Measurements from ENCODE around the gene MRPS25.
A peak's percentile ranks its signal among the peaks of the same experiment; 100 is the strongest.

Gene MRPS25

DNA sequence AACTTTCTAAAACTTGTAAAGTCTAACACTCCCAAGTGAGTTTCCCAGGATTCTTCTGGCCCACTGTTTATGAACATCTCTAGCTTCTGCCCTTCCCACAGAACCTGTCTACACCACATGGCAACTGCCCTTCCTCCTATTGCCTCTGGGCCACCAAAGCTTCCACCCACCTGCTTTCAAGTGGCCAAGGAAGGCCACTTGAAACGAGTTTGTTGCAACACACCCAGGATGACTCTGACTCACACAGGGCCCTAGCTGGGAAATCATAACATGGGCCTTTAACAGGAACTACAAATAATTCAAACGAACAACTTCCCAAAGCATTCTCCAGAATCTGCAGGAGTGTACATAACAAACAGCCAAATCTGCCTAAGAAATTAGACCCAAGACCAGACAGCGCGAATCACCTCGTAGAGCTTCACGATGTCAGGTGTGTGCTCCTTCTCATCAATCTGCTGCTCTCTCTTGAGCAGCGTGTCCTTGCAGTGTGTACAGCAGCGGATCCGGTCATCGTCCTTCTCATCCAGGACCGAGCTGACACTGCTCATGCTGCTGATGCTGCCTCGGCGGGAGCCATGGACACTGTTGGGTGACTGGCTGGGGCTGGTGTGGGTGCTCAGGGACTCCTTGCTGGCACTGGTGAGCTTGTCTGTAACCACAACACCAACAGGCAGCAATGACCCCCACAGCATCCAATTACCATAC is 17.0 kb upstream of the MRPS25 start:
- DNase-seq, result no peak

DNA sequence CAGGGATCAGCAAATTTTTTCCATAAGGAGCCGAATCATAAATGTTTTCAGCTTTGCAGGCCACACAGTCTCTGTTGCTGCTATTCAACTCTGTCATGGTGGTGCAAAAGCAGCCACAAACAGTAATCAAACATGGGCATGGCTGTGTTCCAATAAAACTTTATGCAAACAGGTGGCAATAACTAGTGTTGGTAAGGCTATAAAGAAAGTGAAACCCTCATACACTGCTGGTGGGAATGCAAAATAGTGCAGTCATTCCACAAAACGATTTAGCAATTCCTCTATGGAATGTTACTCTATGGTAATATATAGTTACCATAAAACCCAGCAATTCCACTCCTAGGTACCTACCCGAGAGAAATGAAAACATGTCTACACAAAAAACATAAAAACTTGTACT is 14.0 kb upstream of the MRPS25 start:
- DNase-seq, result no peak

DNA sequence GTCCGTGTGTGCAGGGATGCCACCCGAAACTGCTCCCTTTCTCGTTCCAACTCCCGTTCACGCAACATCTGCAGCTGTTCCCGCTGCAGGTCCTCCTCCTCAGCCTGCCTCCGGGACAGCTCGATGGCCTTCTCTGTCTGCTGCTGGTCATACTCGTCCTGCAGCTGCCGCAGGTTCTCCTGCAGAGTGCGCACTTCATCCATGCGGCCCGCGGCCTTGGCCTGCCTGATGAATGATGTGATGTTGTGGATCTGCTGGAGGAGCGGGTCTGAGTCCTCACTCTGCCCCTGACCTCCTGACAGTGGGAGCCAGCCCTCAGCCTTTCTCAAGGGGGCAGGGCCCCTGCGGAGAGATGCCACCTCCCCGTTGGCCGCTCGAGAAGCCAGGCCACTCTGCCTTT is 9.4 kb upstream of the MRPS25 start:
- DNase-seq, result no peak

DNA sequence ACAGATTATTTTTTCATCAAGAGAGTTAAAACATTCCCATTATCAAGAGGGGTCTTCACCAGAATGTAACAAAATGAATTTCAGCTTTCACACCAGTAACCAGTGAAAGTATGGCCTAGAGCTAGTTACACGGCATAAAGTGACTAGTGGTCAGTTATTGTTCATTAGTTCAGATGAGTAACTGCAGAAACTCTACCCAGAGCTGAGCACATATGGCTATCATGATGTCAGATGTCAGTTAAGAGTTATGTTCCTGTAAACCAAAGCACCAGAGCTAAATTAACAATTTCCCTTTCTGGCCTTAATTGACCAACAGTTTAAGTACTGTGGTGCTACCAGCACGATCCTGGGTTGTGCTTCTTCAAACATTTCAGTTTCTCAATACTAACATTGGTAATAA is 6.6 kb upstream of the MRPS25 start:
- DNase-seq, result no peak

DNA sequence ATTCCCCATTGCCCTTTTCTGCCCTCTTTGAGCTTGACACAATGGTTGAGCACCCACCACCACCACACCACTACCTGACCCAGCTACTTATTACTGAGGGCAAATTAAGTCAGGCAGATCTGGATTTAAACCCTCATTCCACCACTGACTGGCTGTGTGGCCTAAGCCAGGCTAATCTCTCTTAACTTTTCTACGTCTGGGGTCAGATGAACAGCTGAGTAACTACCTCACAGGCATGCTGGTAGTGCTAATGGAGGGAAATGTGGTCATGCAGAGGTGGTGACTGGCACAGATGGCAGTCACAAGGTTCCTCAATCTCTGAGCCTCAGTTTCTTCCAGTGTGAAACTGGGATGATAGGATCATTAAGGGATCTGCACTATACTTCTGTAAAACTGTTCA is 4.3 kb upstream of the MRPS25 start:
- DNase-seq, result no peak

DNA sequence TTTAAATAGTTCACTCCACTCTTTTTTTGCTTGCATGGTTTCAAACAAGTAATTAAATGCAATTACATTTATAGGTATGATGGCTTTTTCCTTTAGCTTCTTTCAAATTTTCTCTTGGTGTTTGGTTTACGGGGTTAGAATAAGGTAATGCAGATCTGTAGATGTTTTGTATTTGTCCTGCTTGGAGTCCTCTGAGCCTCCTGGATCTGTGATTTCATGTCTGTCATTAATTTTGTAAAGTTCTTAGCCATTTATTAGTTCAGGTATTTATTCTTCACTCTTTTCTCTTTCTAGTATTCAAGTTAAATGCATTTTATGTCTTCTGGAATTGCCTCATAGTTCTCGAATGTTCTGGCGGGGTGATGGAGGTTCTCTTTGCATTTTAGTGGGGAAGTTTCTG is 1.4 kb upstream of the MRPS25 start:
- DNase-seq, result no peak

DNA sequence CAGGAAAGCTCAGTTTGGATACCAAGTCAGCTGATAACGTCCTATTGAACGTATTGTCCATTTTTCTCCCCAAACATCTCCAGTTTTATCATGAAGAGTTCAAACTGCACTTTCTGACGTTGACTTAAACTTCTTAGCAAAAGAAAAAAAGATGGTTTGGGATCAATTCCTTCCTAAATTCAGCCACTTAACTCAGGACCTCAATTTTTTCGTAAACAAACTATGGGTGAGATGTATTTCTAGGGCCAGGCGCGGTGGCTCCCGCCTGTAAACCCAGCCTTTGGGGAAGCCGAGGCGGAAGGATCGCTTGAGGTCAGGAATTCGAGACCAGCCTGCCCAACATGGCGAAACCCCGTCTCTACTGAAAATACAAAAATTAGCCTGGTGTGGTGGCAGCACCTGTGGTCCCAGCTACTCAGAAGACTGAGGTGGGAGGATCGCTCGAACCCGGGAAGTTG is 464 bp upstream of the MRPS25 start:
- no peak for DNase-seq

DNA sequence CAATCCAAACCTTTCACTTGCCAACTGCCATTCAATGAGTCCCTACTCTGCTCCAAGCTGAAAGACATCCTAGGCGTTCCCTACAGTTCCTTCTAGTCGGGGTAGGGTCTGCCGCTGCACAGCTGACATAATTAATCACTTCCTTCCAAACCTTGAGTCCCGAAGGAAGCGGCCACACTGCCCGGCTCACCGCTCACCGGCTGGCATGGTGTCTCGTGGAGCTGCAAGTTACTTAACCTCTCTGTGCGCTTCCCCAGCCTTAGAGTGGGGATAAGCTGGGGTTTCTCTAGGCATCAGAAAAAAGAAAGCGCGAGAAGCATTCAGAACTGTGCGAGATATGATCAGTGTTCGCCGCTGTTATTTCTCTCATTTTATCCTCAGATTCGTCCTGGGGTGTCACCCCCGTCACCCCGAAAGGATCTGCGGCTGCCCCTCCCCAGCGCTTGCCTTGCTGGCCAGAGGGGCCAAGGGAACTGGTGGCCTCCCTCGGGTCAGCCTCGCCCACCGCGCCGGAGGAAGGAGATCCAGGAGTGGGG is 748 bp downstream of the MRPS25 start:
- DNase-seq, result no peak

DNA sequence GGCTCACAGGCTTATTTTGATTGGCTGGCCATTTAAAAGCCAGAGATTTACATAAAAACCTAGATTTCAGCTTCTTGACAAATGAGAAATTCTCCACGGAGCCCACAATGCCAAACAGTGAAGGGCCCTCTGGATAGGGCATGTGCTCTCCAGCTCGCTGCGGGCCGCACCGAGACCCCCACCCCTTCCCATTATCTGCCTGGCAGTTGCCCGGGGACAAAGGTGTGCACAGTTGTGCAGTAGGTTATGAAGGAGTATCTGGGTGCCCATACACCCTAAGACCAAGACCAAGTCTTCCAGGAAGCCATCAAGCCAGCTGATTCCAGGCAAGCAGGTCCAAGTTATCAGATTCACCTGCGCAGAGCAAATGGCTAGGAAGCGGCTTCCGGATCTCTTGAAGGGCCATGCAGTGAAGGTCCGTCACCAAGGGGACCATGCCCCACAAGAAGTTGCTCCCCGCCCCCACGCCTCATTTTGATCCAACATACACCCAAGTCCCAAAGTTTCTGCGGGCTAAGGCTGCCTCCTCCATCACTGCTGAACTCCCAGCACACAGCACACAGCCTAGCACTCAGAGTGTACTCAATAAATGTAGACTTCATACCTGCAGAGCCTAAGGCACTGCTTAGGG is 1.3 kb downstream of the MRPS25 start:
- DNase-seq, result no peak

DNA sequence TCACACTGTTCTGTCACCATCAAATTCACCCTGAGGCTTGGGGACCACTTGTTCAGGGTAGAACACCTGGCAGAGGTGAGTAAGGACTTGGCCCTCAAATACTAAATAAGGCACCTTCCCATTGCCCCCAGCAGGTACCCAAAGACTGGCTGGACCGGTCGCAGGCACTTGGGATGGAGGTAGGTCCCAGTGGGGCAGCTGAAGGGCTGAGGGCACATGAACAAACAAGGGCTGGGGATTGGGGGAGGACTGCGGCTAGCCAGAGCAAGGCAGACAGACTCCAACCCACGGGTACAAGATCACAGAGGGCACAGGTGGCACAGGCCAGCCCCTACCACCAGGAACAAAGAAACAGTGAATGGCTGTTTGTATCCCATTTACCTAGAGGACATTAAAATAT is 1.9 kb downstream of the MRPS25 start:
- DNase-seq, result no peak

DNA sequence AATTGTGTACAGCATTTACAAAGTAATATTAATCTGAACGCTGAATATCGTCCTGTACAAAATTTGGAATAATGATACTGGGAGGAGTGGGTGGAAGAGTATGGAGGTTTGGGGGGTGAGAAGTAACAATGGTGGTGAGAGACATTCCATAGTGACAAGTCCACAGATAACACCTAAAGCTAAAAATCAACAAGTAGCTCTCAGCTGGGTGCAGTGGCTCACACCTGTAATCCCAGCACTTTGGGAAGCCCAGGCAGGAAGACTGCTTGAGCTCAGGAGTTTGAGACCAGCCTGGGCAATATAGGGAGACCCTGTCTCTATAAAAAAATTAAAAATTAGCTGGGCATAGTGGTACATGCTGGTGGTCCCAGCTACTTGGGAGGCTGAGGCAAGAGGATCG is 5.1 kb downstream of the MRPS25 start:
- DNase-seq, result no peak

DNA sequence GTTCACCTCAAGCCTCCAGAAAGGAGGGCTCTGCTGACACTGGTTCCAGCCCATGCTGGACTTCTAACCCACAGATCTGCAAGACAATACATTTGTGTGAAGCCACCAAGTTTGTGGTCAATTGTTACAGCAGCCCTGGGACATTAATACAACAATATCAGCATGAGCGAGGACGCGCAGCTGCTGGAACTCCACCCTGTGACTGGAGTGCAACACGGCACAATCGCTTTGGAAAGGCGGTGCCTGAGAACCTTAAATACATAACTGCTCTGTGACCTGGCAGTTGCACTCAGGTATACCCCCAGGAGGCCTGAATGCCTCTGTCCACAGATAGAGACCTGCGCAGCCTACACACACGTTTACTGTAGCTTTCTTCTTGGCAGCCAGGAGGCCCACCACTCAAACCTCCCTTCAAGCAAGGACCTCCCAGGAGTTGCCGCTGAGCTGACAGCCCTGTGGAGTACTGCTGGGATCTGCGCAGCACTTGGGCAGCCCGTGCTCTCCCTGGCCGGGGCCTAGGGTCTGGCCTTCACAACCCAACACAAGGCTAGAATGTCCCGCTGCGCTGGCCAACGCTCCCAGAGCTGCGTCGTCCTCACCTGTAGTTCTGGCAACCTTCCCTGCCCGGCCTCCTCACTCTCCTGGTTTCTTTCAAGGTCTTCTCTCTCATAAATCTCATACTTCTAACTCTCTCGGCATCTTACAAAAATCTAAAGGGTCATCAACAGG is 8.3 kb downstream of the MRPS25 start:
- DNase-seq, result no peak

DNA sequence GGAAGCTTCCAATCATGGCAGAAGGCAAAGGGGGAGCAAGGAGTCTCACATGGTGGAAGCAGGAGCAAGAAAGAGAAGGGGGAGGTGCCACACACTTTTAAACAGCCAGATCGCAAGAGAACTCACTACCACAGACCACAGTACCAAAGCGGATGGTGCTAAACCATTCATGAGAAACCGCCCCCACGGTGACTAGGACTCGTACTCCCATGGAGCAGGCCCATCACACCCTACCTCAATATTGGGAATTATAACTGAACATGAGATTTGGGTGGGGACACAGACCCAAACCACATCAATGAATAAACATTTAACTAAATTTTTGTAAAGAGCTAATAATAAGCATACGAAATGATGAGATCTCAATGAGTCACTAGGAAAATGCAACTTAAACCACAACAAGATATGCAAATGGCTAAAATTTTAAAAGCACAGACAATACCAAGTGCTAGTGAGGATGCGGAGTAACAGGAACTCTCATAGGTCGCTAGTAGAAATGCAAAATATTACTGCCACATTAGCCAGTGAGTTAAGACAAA is 10.0 kb downstream of the MRPS25 start:
- peak; percentile 42 for DNase-seq

DNA sequence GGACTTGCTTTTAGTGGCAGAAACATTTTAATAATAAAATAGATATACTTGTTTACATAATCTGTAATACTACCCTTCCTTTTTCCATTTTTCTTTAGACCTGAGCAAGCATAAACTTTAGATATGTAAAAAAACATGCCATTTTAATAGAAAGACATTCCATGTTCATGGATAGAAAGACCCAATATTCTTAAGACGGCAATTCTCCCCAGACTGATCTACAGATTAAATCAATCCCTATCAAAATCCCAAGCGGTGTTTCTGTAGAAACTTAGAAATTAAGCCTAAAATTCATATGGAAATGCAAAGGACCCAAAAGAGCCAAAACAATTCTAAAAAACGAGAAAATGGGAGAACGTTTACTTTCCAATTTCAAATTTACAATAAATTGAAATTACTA is 11.6 kb downstream of the MRPS25 start:
- no peak for DNase-seq

DNA sequence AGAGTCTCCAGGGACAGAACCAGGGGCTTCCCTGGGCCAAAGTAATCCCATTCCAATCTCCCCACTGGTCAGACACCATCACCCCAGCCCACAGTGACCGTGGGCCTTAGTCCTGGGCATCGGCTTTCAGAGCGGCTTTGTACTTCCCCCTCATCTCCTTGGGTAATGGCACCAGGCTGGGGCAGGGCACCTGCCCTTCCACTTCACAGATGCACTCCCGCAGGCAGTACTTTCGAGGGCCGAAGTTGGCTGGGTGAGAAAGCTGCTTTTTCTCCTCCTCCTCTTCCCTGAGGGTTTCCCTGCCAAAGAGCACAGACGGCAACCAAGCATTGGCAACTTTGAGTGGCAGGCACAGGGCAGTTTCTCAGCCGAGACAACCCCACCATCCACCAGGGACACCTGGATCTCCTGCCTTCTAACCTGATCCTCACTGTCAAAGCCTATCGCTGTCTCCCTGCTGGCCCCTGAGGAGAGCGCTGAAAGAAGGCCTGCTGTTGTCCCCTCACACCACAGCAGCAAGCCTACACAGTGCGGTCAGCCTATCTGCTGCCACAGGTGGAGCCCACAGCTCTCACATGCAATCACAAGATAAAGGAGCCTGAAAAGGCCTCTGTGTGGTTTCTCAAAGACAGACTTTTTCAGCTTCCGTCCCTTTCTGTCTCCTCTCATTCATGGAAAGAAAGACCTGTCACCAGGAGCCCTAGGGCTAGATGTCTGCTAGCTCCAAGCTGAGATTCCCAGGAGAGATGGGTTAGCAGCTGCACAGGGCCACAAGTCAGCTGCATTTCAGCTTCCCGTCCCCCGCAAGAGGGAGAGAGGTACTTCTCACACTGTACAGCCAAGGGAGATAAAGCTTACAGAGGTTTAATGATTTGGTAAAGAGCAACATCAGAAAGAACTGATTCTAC is 12.5 kb downstream of the MRPS25 start:
- no peak for DNase-seq

DNA sequence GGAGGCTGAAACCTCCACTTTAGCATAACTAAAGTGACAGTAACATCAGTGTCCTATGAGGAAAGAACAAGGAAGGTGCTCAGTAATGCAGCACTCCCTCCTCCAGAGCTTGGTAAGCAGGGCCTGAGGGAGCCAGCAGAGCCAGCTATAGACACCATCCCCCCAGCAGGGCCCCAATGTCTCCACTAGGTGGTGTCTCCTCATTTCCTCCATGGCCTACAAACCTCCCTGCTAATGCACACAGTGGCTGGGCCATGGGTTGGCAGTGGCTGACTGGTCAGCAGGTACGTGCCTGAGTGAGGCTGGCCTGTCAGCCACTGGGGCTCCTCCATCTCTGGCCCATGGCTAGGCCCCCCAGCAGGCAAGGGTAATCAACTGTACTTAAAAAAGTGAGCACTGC is 13.6 kb downstream of the MRPS25 start:
- peak; percentile 52 for DNase-seq

DNA sequence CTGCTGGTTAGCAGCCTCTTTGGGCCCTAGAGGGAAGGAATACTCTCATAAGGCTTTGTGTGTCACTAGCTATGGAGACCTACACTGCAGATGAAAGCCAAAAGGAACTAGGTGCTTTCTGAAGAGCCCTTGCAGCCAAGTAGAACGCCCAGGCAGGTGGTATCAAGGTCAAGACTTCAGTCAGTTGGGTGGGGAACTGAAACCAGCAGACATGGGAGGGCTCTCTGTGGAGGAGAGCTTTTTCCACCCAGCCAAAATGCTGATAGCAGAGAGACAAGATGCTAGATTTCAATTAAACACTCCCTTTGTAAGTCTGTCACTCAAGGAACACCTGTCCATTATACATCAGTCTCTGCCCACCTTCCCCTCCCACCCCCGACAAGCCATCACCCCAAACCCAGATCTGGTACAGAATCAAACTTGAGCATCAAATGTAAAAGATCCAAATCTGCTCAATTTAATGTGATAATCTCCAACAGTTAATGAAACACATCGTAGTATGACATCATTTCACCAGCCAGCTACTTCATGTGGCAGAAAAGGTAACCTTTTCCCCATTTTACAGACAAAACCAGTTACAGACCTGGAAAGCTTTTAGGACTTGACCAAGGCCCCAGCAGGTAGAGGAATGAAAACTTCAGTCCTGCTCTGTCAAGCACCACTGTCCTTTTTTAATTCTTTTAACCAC is 14.6 kb downstream of the MRPS25 start:
- no peak for DNase-seq

DNA sequence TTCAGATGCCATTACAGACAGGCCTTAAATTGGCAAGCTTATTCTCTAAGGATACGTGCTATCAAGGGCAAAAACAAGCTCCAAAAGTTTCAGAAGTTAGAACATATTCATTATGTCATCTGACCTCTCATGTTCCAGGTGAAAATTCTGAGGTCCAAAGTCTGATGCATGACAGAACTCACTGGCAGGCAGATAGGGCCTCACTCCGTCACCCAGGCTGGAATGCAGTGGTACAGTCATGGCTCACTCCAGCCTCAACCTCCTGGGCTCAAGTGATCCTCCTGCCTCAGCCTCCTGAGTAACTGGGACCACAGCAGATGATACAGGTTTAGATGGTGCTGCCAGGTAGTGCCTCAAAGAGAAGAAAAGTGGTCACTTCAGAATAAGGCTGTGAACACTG is 15.5 kb downstream of the MRPS25 start:
- no peak for DNase-seq

DNA sequence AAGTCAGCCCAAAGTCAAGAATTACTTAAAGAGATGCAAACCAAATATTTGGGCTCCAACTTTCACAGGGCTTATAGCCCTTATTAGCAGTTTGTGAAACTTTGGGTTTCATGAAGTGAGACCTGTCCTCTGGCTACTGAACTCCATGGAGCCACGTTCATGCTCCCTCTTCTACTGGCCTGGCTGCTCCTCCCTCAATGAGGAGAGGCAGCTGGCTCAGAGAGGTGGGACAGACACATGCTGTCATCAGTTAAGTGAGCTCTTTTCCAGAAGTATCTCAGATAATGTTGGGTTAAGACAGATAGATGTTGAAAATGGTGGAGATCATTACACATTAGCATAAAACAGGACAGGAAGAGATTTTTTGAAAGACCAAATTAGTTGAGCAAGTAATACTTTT is 19.4 kb downstream of the MRPS25 start:
- no peak for DNase-seq

DNA sequence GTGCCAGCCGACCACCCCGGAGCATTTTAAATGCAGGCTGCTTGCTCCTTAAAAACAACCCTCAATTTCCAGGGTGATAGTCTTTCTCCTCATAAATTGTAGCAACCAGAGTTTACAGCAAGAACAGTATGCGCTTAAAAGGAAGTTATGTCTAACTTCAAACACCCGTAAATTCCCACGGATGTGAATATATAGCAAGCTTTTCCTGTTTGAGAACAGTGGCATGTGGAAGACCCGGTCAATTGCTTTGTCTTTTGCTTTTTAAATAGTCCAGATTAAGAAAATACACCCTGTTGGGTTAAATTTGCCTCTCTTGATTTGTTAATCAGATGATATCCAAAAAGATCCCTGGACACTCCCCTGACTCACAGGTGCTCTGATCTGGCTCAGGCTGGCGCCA is 20.8 kb downstream of the MRPS25 start:
- no peak for DNase-seq

DNA sequence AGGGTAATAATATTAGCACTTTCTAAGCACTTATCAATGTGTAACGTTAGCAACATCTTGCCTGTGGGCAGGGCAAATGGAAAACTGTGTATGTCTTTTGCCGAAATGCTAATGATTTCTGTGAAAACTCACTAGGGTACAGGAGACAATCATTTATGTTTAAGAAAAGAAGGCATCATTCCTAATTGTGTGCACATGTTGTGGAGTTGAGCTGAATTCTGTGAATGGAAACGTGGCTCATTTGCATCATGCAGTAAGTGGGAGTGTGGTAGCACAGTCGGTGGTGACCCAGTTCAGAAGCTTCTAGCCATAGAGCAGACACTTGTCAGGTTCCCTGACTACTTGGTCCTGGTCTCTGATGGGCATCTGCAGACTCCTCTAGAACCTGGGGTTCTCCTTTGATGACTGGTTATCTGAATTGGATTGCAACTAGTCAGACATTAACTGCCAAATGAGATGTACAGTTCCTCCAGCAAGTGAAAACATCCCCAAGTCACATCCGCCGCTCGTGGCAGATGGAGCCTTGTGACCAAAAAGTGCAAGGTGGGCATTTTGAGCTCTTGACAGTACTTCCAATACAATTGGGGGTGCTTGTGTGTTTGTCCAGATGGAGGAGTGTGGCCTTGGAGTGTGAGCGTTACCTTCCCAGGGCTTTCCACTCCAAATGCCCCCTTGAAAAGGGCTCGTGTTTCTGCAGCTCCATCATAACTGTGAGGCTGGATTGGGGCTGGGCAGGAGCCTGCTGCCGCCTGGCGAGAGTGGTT is 21.5 kb downstream of the MRPS25 start:
- no peak for DNase-seq

All from activated T-cell treated with anti-CD3 and anti-CD28 coated beads, Interleukin-2, amount 50 U/mL, for 1 hour (primary cell).